Smooth muscle cell (in vitro differentiated cells): ENCODE measurements around the gene DESI2. TPM values are rescaled to one million over a fixed set of nuclear protein-coding genes. Genes with fewer than 3 reads are reported as not detected.

ENCODE experiments used
- DNase-seq: peaks from one replicate; lab custom pipeline; 2025; ENCODE audit not compliant: unreplicated experiment; lab: John Stamatoyannopoulos, UW
- H2AFZ ChIP-seq: fragments of 200-600 bp; sonication (generic); 2 replicates; pipeline ENCODE4 v1.6.0; 2016; ENCODE audit warnings: antibody characterized with exemption, low read depth, mild to moderate bottlenecking
- H3F3A ChIP-seq: fragments of 200-600 bp; sonication (generic); 2 replicates; pipeline ENCODE4 v1.6.0; 2017; ENCODE audit warnings: antibody characterized with exemption, low read depth
- H3K27ac ChIP-seq: fragments of 200-600 bp; sonication (generic); 2 replicates; pipeline ENCODE4 v1.5.1; 2016; ENCODE audit warnings: low read depth, mild to moderate bottlenecking
- H3K27me3 ChIP-seq: fragments of 200-600 bp; sonication (generic); 2 replicates; pipeline ENCODE4 v1.6.1; 2016; ENCODE audit warnings: low read depth, mild to moderate bottlenecking
- H3K36me3 ChIP-seq: fragments of 200-600 bp; sonication (generic); 2 replicates; pipeline ENCODE4 v1.5.1; 2016; ENCODE audit warnings: low read depth
- H3K4me1 ChIP-seq: fragments of 200-600 bp; sonication (generic); 2 replicates; pipeline ENCODE4 v1.5.1; 2016; ENCODE audit warnings: low read depth
- H3K4me2 ChIP-seq: fragments of 200-600 bp; sonication (generic); 2 replicates; pipeline ENCODE4 v1.6.0; 2016; ENCODE audit warnings: mild to moderate bottlenecking
- H3K4me3 ChIP-seq: fragments of 200-600 bp; sonication (generic); 2 replicates; pipeline ENCODE4 v1.5.1; 2016; ENCODE audit warnings: mild to moderate bottlenecking
- H3K79me2 ChIP-seq: fragments of 200-600 bp; sonication (generic); 2 replicates; pipeline ENCODE4 v1.6.0; 2016; ENCODE audit warnings: low read depth, mild to moderate bottlenecking
- H3K9ac ChIP-seq: fragments of 200-600 bp; sonication (generic); 2 replicates; pipeline ENCODE4 v1.6.0; 2016; ENCODE audit warnings: low read depth
- H3K9me3 ChIP-seq: fragments of 200-600 bp; sonication (generic); replicated peaks from 2 replicates; pipeline ENCODE4 v1.5.1; 2016; ENCODE audit warnings: low read depth
- H4K20me1 ChIP-seq: fragments of 200-600 bp; sonication (generic); 2 replicates; pipeline ENCODE4 v1.6.0; 2016; ENCODE audit warnings: low read depth
- WGBS: methylation state at CpG from one replicate; pipeline ENCODE4 v1.1.7; 2016; ENCODE audit warnings: low lambda C conversion rate; 5-methylcytosine and 5-hydroxymethylcytosine counted together
- polyA plus RNA-seq: library from polyadenylated mRNA; unstranded; fragments of >200 nt; fragmentation: Nextera tagmentation; extraction: Ambion mirVana; gene quantifications from 2 replicates; pipeline ENCODE4 v1.2.1, GENCODE V29; 2016
- total RNA-seq: library from RNA; depleted of rRNA; stranded (reverse); fragments of >200 nt; gene quantifications from 2 replicates; pipeline ENCODE4 v1.2.3, GENCODE V29; 2014
- TF ChIP-seq, protein P1 (sequence below): fragments of 200-600 bp; sonication (generic); IDR thresholded peaks from 2 replicates; pipeline ENCODE4 v1.5.1; 2017; ENCODE audit warnings: borderline replicate concordance, mild to moderate bottlenecking, antibody characterized with exemption; ENCODE audit not compliant: insufficient read depth, poor library complexity, severe bottlenecking

The DESI2 gene
- total and polyA plus RNA-seq, 2 experiments from 2014 or later: 31.5 to 56.3 TPM

- TF ChIP-seq, protein P1, sequence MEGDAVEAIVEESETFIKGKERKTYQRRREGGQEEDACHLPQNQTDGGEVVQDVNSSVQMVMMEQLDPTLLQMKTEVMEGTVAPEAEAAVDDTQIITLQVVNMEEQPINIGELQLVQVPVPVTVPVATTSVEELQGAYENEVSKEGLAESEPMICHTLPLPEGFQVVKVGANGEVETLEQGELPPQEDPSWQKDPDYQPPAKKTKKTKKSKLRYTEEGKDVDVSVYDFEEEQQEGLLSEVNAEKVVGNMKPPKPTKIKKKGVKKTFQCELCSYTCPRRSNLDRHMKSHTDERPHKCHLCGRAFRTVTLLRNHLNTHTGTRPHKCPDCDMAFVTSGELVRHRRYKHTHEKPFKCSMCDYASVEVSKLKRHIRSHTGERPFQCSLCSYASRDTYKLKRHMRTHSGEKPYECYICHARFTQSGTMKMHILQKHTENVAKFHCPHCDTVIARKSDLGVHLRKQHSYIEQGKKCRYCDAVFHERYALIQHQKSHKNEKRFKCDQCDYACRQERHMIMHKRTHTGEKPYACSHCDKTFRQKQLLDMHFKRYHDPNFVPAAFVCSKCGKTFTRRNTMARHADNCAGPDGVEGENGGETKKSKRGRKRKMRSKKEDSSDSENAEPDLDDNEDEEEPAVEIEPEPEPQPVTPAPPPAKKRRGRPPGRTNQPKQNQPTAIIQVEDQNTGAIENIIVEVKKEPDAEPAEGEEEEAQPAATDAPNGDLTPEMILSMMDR: no peak
- H3K27ac ChIP-seq: no peak overlapping the region
- WGBS: 2% methylated on average over 90 of the region's 94 CpGs
Measured at GRCh38 chr1:244730153-244730933, 77.4 kb downstream of the DESI2 start.

DNA sequence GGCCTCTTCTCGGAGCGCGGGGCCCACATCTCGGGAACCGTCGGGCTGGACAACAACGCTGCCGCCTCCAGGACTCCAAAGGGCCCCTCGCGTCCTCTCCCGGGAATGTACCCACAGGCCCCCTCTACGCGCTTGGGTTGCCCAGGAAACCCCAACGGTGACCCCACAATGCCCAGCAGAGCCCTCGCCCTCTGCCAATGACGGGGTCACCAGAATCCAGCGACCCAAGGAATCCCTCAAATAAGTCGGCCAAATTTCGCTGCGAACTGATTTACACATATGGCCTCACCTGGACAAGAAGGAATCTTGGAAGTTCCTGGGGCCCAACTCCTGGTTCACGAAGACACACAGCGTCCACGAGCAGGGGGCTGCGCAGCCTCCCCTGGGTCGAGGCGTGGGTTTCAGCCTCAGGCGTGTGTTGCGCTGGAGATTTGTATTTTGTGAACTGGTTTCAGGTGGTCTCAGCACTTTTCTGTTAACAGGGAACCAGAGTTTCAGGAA, 78.1 kb downstream of the DESI2 start:
- Histone ChIP-seq H3K27ac (no peak overlapping the region), H3K4me2 (peak overlapping the region; percentile 97), H3K9me3 (no peaks in the 10 kb centered on the region), H3K36me3 (no peaks in the 10 kb centered on the region), H2AFZ (peak overlapping the region; percentile 96), H4K20me1 (no peaks in the 10 kb centered on the region), H3K79me2 (no peaks in the 10 kb centered on the region), H3K4me1 (peaks cover 3% of the 10 kb centered on the region), H3K27me3 (no peaks in the 10 kb centered on the region), H3F3A (peaks cover 10% of the 10 kb centered on the region), H3K4me3 (peak overlapping the region; percentile 61), H3K9ac (no peak overlapping the region)
- DNase-seq: no peak
- TF ChIP-seq, protein P1: no peak
- 57% methylated on average over 27 of the region's 28 CpGs for WGBS

More at GRCh38 chr1:244730153-244730933, 77.4 kb downstream of the DESI2 start:
- no peaks in the 10 kb centered on the region for H3K36me3 ChIP-seq
- no peak overlapping the region for H3K9ac ChIP-seq
- peaks cover 10% of the 10 kb centered on the region for H3F3A ChIP-seq
- H3K27me3 ChIP-seq: no peaks in the 10 kb centered on the region
- no peaks in the 10 kb centered on the region for H4K20me1 ChIP-seq
- peak overlapping the region; percentile 61 for H3K4me3 ChIP-seq
- peak overlapping the region; percentile 97 for H3K4me2 ChIP-seq
- no peaks in the 10 kb centered on the region for H3K79me2 ChIP-seq
- H3K9me3 ChIP-seq: no peaks in the 10 kb centered on the region
- H2AFZ ChIP-seq: peak overlapping the region; percentile 96
- H3K4me1 ChIP-seq: peaks cover 3% of the 10 kb centered on the region
- no peak for DNase-seq

- DNase-seq: no peak
- Histone ChIP-seq H3F3A (peaks cover 10% of the 10 kb centered on the region), H3K79me2 (no peaks in the 10 kb centered on the region), H3K9ac (no peak overlapping the region), H3K27me3 (no peaks in the 10 kb centered on the region), H3K4me3 (no peak overlapping the region), H3K4me2 (no peak overlapping the region), H3K27ac (no peak overlapping the region), H4K20me1 (no peaks in the 10 kb centered on the region), H3K9me3 (no peaks in the 10 kb centered on the region), H2AFZ (no peak overlapping the region), H3K36me3 (no peaks in the 10 kb centered on the region), H3K4me1 (peaks cover 3% of the 10 kb centered on the region)
- 82% methylated on average over 6 of the region's 6 CpGs for WGBS
- TF ChIP-seq, protein P1: no peak
Measured at GRCh38 chr1:244731651-244732050, 78.7 kb downstream of the DESI2 start.
